ENCODE results near the gene TTLL10. TPM values are rescaled to one million over a fixed set of nuclear protein-coding genes. Genes with fewer than 3 reads are reported as not detected.

TTLL10 gene
- total RNA-seq, 1 donor from 2014 or later, result 0.24 TPM

DNA sequence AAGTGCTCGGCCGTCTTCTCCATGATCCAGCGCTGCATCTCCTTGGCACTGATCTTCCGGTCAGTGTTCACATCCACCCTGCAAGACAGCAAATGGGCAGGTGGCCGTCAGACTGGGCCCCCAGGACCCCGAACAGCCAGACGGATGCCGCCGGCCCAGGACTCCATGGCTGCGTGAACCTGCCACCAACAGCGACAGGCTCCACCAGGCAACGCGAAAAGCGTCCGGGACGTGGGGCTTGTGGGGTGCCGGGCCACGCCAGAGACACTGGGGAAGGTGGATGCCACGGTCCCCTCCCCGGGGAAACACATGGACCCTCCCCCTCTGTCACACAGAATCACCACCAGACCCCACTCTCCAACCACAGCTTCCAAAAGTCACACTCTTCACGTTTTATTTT lies 50.2 kb downstream of the TTLL10 start:
- intact Hi-C loops (cut with DNase I), result no loop called here
- DNase-seq (ENCODE audit: missing footprints) (no peak), ATAC-seq (no peak)

DNA sequence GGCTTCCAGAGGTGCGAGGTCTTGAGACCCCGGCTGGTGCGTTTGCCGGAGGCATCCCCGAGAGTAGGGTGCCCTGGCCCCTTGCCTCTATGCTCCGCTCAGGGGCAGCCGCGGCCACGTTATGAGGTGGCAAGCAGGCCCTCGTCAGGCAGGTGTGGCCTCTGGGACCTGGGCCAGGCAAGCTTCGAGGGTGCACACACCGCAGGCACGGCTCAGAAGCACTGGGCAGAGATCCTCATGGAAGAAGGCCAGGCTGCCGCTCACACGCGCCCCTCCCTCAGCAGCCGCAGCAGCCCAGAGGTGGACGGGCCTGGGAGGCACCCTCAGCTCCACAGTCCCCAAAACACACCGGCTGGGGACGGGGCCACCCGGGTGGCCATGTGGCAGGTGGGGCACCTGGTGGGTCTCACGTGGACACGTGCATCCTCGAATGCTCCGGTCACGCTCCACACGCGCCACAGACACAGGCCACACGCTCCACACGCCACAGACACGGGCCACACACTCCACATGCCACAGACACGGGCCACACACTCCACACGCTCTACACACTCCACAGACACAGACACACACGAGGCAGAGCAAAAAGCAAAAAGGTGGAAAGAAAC lies 51.7 kb downstream of the TTLL10 start:
- DNase-seq (ENCODE audit: missing footprints) (no peak), ATAC-seq (no peak)
- intact Hi-C loops (cut with DNase I), result no loop called here

DNA sequence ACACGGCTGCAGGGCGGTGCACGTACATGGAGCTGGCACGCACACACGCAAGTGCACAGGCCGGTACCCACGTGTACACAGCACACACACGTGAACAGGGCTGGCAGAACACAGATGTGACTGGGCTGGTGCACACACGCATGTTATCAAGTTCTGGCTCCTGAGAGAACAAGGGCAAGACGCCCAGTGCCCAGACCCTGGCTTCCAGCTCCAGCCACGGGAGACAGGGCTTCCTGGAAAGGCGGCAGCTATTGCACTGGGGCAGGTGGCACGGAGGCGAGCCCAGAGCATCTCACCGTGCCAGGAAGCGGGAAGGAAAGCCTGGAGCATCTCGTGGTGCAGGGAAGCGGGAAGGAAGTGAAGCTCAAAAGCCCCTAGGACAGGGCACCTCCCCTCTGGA lies 52.2 kb downstream of the TTLL10 start:
- DNase-seq (ENCODE audit: missing footprints), result no peak
- intact Hi-C loops (cut with DNase I), result no loop called here
- ATAC-seq, result no peak

DNA sequence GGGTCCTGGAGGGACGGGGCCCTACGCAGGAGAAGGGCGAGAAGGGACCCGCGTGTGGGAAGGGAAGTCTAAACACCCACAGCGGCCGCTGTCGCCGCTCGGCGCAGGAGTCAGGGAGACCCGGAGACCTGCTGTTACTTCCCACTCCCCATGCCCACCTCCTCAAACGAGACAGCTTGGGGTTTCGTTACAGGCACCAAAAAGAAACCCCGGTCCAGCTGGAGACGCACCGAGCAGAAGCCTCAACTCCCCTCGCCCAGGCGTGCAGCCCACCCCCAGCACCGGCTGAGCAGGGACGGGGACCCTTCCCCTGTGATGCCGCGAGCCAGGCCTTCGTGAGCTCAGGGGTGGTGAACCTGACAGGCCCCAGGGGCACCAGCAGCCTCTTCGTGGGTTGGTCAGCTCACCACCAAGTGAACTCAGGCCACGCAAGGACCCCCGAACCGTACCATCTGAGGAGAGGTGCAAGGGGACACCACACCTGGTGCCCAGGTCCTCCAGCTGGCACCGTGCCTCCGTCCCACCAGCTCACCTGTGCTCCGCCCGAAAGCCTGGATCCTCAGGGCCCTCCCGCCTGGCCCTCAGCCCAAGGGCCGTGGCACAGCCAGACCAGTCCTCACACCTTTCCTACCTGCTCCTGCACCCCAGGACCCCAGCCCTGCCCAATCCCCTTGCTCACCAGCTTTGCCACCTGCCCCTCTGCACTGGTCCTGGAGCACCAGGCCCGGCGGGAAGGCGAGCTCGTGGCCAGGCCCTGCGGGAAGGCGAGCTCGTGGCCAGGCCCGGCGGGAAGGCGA lies 53.1 kb downstream of the TTLL10 start:
- no peak for DNase-seq (ENCODE audit: missing footprints)
- ATAC-seq, result no peak
- intact Hi-C loops (cut with DNase I), result no loop called here

DNA sequence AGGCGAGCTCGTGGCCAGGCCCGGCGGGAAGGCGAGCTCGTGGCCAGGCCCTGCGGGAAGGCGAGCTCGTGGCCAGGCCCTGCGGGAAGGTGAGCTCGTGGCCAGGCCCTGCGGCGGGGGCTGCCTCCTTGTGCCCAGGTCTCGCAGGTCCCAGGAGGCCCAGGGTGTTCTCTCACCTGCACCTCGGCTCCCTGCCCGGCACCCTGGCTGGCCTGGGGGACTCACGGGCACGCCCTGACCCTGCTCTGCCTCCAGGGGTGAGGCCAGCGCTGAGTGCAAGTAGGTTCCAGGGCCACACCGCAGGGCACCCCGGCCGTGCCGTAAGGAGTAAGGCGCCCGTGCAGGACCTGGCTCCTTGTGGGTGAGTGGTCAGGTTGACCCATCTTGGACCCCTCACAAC lies 53.7 kb downstream of the TTLL10 start:
- intact Hi-C loops (cut with DNase I), result no loop called here
- ATAC-seq (no peak), DNase-seq (ENCODE audit: missing footprints) (no peak)

DNA sequence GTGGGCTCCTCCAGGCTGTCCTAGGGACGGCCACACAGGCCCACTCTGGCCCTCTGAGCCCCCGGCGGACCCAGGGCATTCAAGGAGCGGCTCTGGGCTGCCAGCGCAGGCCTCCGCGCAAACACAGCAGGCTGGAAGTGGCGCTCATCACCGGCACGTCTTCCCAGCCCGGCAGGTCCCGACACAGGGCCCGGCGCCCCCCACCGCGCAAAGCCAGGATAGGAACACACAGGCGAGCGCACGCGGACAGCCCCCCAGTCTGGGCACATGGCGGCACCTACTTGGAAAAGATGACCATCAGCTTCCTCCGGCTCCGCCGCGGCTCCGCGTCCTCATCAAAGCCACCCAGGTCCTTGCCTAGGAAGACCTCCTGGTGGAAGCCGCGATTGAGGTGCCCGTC lies 54.5 kb downstream of the TTLL10 start:
- intact Hi-C loops (cut with DNase I), result no loop called here
- DNase-seq (ENCODE audit: missing footprints) (no peak), ATAC-seq (no peak)

DNA sequence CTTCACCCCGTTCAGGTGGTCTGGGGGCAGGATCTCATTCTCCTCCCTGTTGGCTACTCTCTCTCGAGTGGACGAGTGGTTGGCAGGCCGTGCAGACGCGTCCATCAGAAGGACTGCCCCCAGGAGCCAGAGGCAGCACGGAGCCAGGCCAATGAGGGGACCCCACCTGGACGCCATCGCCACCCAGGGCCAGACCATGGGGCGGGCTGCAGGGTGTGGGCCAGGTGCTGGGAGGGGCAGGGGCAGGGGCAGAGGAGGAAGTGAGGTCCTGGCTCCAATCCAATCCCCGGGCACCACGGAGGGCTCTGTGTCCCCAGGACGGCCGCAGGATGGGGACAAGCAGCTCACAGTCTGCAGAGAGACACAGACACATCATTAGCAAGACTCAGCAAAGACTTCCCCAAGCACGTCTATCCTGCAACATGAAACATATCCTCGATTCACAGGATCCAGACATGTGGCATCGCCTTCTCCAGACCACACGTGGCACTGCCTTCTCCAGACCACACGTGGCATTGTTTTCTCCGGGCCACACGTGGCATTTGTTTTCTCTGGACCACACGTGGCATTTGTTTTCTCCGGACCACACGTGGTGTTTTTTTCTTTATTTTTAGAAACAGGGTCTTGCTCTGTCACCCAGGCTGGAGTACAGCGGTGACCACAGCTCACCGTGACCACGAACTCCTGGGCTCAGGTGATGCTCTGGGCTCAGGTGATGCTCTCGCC lies 55.1 kb downstream of the TTLL10 start:
- ATAC-seq (no peak), DNase-seq (ENCODE audit: missing footprints) (no peak)
- intact Hi-C loops (cut with DNase I), result no loop called here

DNA sequence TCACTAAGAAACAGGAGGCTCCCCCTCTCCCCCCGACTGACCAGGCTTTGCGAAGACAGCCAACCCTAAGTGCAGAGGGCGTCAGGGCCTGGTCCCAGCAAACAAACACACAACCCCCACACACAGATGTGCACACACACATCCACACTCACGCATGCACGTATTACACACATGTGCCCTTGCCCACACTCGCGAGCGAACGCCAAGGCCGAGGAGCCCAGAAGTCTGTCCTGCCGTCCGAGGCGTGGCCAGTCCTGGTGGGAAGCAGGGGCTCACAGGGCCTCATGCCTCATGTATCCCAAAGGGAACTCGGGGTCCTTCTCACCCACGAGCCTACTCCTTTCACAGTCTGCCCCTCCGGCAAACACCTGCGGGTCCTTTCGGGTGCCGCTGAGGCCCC lies 56.1 kb downstream of the TTLL10 start:
- ATAC-seq (no peak), DNase-seq (ENCODE audit: missing footprints) (no peak)
- intact Hi-C loops (cut with DNase I), result loop anchor here (5.0 kb wide), 1 partner anchor 107 kb away; no protein-coding TSS in a partner anchor

DNA sequence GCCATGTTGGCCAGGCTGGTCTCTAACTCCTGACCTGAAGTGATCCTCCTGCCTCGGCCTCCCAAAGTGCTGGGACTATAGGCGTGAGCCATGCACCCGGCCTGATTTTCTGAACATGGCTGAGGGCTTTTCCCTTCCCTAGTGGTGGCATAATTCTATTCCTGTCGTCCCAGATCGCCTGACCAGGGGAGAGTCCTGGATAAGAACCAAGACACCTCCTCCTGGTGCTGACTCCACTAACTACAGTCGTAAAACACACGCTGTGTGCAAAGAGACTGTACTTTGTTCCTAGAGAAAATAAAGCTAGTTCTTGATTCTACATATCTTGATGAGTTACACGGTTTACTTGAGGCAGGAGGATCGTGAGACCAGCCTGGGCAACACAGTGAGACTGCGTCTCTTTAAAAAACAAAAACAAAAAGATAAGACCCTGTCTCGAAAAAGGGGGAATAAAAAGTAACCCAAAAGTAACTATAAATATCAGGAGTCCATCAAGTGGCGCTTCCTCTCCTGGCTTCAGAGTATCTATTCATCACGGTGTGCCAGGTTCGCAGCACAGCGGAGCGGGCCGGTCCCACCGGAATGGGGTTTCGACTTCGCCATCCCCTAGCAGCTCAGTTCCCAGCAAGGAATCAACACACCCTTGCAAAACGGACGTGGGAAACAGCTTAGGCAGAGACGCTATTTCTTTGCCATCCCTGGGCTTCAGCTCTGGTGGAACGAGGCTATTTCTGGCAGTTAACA lies 57.1 kb downstream of the TTLL10 start:
- intact Hi-C loops (cut with DNase I), result loop anchor here (5.0 kb wide), 1 partner anchor 109 kb away; no protein-coding TSS in a partner anchor
- ATAC-seq (no peak), DNase-seq (ENCODE audit: missing footprints) (no peak)

DNA sequence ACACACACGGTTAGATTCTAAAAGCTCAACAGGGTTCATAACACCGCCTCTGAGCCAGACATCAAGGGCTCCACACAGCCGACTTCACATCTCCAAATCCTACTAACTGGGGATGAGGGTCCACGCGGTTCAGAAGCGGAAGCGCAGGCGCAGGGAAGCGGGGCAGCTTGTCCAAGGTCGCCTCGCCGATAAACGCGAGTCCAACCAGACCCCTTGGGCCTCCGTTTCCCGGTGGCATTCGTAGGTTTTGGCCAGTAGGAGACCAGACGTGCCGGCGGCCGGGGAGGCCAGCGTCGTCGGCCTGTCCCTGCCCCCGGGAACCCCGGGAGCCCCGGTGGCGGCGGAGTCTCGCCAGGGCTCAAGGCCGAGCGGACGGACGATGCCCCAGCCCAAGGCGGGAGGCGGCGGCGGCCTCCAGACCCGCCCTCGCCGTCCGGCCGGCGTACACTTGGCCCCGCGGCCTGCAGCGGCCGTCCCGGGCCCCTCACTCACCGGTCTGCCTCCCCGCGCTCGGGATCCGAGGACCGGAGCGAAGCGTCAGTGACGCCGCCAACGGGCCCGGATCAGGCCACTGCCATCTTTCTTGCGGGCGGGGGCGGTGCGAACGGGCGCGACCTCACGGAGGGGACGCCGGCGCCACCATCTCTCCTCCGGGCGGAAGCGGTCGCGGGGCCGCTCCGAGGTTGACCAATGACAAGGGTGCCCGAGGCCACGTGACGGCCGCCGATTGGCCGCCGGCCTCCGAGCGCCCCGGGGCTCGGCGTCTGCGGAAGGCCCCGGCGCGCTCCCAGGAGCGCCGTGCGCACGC lies 57.9 kb downstream of the TTLL10 start, which contains the start of gene SDF4:
SDF4 (minus strand) TSS at position 602 of the 808 bp plus-strand sequence. CDS start 3,229 bp downstream, outside the sequence.
- DNase-seq (ENCODE audit: missing footprints) (peak; percentile 99), ATAC-seq (peak; percentile 98)
- intact Hi-C loops (cut with DNase I), result loop anchor here (2.0 to 5.0 kb wide), 2 partner anchors 41 to 109 kb away; partner anchors contain the start of gene UBE2J2

DNA sequence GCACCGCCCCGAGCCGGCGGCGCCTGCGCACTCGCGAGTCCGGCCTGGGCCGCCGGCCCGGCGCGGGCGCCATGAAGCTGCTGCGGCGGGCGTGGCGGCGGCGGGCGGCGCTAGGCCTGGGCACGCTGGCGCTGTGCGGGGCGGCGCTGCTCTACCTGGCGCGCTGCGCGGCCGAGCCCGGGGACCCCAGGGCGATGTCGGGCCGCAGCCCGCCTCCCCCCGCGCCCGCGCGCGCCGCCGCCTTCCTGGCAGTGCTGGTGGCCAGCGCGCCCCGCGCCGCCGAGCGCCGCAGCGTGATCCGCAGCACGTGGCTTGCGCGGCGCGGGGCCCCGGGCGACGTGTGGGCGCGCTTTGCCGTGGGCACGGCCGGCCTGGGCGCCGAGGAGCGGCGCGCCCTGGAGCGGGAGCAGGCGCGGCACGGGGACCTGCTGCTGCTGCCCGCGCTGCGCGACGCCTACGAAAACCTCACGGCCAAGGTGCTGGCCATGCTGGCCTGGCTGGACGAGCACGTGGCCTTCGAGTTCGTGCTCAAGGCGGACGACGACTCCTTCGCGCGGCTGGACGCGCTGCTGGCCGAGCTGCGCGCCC lies 58.6 kb downstream of the TTLL10 start, which contains the start of gene B3GALT6:
B3GALT6 (plus strand) TSS at position 30 of the 588 bp plus-strand sequence; CDS start at position 72, 42 bp downstream.
- DNase-seq (ENCODE audit: missing footprints) (no peak), ATAC-seq (no peak)
- intact Hi-C loops (cut with DNase I), result loop anchor here (2.0 to 5.0 kb wide), 2 partner anchors 40 to 110 kb away; partner anchors contain the start of gene UBE2J2

DNA sequence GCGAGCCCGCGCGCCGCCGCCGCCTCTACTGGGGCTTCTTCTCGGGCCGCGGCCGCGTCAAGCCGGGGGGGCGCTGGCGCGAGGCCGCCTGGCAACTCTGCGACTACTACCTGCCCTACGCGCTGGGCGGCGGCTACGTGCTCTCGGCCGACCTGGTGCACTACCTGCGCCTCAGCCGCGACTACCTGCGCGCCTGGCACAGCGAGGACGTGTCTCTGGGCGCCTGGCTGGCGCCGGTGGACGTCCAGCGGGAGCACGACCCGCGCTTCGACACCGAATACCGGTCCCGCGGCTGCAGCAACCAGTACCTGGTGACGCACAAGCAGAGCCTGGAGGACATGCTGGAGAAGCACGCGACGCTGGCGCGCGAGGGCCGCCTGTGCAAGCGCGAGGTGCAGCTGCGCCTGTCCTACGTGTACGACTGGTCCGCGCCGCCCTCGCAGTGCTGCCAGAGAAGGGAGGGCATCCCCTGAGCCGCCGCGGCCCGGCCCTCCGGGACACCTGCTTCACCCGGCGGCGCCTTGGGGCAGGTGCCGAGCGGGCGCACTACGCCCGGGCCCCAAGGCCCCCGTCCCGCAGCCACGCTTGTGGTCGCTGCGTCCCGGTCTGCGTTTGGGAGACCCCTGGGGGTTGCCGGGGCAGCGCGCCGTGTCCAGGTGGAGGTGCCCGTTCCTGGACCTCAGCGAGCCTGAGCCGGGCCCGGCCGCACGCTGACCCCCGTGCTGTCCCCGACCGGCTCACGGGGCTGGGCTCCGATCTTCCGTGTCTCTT lies 59.3 kb downstream of the TTLL10 start:
- intact Hi-C loops (cut with DNase I), result loop anchor here (2.0 to 5.0 kb wide), 2 partner anchors 40 to 111 kb away; partner anchors contain the start of gene UBE2J2
- ATAC-seq (no peak), DNase-seq (ENCODE audit: missing footprints) (no peak)

DNA sequence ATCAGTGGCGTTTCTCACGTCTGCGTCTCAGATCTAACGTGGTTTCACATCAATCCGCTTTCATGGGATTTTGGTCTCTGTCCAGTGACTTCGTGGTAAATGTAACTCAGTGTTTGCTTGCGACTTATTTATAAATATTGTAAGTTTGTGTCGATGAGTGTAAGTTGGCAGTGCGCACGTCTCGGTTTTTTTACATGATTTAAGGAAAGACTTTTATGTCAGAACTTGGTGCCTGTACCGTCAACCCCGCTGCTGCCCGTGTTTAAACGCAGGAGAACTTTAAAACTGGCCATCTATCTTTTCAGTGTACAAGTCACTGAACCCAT lies 59.9 kb downstream of the TTLL10 start:
- ATAC-seq (no peak), DNase-seq (ENCODE audit: missing footprints) (no peak)
- intact Hi-C loops (cut with DNase I), result loop anchor here (2.0 to 5.0 kb wide), 2 partner anchors 39 to 111 kb away; partner anchors contain the start of gene UBE2J2

DNA sequence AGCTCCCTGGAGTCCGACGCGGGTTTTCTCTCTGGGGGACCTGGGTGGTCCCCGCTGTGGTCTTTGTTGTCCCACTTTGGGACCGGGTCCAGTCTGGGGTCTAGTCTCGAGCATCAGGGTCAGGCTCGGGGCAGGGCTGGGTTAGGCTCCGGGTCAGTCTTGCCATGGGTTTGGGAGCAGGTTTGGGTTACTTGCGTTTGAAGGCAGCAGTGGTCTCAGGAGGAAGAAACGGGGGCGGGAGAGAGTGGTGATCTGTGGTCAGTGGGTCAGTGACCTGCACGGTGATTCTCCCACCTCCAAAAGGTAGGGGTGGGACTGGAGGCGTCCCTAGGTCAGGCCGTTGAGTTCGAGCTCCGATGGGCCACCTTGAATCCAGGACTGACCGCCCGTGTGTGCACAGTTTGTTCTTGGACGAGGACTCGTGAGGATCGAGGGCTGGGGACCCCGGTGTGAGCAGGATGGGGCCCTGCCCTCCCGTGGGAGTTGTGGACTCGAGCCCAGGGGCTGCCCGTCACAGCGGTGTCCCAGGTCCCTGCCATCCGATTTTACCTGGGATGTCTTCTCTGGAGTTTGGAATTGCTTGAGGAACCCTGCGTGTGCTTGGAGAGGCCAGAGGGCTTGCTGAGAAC lies 60.6 kb downstream of the TTLL10 start:
- intact Hi-C loops (cut with DNase I), result loop anchor here (5.0 kb wide), 1 partner anchor 112 kb away; no protein-coding TSS in a partner anchor
- DNase-seq (ENCODE audit: missing footprints), result no peak
- ATAC-seq, result no peak

DNA sequence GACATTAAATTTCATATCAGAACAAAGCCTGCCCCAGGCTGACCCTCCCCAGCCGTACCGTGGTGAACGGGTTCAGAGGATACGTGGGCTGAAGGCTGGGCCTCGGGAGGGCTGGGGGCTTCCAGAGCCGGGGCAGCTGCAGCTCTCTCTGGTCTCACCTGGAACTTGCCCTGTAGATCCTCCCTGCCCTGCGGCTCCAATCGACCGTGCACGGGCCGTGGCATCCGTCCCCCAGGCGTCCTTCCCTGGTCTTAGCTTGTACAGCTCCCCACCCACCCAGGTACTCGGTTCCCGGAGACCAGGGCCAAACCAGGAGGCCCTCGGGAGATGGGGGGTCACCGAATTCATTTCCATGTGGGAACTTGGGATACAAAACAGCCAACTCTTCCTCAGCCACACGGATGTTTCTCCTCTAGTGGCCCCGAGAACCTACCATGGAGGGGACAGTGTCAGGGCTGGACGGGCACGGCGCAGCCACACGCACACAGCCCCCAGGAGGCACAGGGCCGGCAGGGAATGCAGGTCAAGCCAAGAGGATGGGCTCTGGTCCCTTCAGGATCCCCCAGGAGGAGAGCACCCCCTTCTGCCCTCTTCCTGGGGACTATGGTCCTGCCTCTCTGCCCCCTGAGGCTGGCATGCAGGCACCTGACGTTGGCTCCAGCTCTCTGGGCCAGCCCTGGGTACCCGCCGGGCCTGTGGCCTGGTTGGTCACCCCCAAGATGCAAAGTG lies 61.5 kb downstream of the TTLL10 start:
- intact Hi-C loops (cut with DNase I), result no loop called here

More for the DNA sequence above, 61.5 kb downstream of the TTLL10 start:
- no peak for DNase-seq (ENCODE audit: missing footprints)
- no peak for ATAC-seq
